Measurements from ENCODE around the gene MKLN1. TPM values are rescaled to one million over a fixed set of nuclear protein-coding genes. Genes with fewer than 3 reads are reported as not detected.

MKLN1 gene
- total RNA-seq, 1 donor from 2014 or later = 66.3 TPM

GRCh38 chr7:131529179-131529578 is 201.5 kb downstream of the MKLN1 start:
- Mint-ChIP-seq H3K9me3 (ENCODE audit: unreplicated experiment) (no peaks in the 10 kb centered on the region), H3K27me3 (ENCODE audit: unreplicated experiment) (peaks cover 7% of the 10 kb centered on the region), H3K4me3 (ENCODE audit: unreplicated experiment) (peak overlapping the region; percentile 53), H3K36me3 (ENCODE audit: low read depth, unreplicated experiment) (peaks cover 9% of the 10 kb centered on the region), H3K27ac (ENCODE audit: unreplicated experiment) (peak overlapping the region; percentile 85), H3K4me1 (ENCODE audit: unreplicated experiment) (peaks cover 71% of the 10 kb centered on the region)
- TF ChIP-seq, protein P1, sequence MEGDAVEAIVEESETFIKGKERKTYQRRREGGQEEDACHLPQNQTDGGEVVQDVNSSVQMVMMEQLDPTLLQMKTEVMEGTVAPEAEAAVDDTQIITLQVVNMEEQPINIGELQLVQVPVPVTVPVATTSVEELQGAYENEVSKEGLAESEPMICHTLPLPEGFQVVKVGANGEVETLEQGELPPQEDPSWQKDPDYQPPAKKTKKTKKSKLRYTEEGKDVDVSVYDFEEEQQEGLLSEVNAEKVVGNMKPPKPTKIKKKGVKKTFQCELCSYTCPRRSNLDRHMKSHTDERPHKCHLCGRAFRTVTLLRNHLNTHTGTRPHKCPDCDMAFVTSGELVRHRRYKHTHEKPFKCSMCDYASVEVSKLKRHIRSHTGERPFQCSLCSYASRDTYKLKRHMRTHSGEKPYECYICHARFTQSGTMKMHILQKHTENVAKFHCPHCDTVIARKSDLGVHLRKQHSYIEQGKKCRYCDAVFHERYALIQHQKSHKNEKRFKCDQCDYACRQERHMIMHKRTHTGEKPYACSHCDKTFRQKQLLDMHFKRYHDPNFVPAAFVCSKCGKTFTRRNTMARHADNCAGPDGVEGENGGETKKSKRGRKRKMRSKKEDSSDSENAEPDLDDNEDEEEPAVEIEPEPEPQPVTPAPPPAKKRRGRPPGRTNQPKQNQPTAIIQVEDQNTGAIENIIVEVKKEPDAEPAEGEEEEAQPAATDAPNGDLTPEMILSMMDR (IDR thresholded peaks at IDR 0.05; ENCODE audit: unreplicated experiment) = no peak
- no peak for DNase-seq (ENCODE audit: low spot score)

- H3K27me3 Mint-ChIP-seq (ENCODE audit: unreplicated experiment) = peaks cover 7% of the 10 kb centered on the region
- peaks cover 67% of the 10 kb centered on the region for H3K4me1 Mint-ChIP-seq (ENCODE audit: unreplicated experiment)
- TF ChIP-seq, protein P1 (IDR thresholded peaks at IDR 0.05; ENCODE audit: unreplicated experiment) = no peak
- H3K4me3 Mint-ChIP-seq (ENCODE audit: unreplicated experiment) = no peak overlapping the region
- peaks cover 9% of the 10 kb centered on the region for H3K36me3 Mint-ChIP-seq (ENCODE audit: low read depth, unreplicated experiment)
- peak overlapping the region; percentile 85 for H3K27ac Mint-ChIP-seq (ENCODE audit: unreplicated experiment)
- no peaks in the 10 kb centered on the region for H3K9me3 Mint-ChIP-seq (ENCODE audit: unreplicated experiment)
- DNase-seq (ENCODE audit: low spot score) = no peak
Measured at GRCh38 chr7:131529617-131530016, 201.9 kb downstream of the MKLN1 start.

DNA sequence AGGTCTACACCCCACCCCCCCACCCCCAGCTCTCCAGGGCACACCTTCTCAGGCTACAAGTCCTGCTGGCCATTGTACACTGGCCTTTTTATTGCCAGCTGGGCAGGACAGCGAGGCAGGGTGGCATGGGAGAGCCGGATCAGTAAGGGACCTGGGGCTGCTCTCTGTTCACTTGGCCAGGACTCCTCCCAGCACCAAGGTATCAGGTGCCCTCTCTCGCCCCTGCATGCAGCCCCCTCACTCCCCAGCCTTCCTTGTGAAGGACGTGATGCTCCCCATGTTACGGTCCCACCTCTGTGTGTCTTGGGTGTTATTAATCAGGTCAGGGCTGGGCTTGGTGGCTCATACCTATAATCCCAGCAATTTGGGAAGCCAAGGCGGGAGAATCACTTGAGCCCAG is 202.5 kb downstream of the MKLN1 start:
- peaks cover 9% of the 10 kb centered on the region for H3K36me3 Mint-ChIP-seq (ENCODE audit: low read depth, unreplicated experiment)
- H3K27me3 Mint-ChIP-seq (ENCODE audit: unreplicated experiment) = peaks cover 8% of the 10 kb centered on the region
- no peaks in the 10 kb centered on the region for H3K9me3 Mint-ChIP-seq (ENCODE audit: unreplicated experiment)
- no peak overlapping the region for H3K4me3 Mint-ChIP-seq (ENCODE audit: unreplicated experiment)
- H3K4me1 Mint-ChIP-seq (ENCODE audit: unreplicated experiment) = peaks cover 66% of the 10 kb centered on the region
- DNase-seq (ENCODE audit: low spot score) = no peak
- TF ChIP-seq, protein P1 (IDR thresholded peaks at IDR 0.05; ENCODE audit: unreplicated experiment) = no peak
- H3K27ac Mint-ChIP-seq (ENCODE audit: unreplicated experiment) = no peak overlapping the region

GRCh38 chr7:131532570-131533091 is 205.0 kb downstream of the MKLN1 start:
- DNase-seq (ENCODE audit: low spot score) = no peak
- TF ChIP-seq, protein P1 (IDR thresholded peaks at IDR 0.05; ENCODE audit: unreplicated experiment) = no peak
- H3K4me3 Mint-ChIP-seq (ENCODE audit: unreplicated experiment) = peak overlapping the region; percentile 60
- peaks cover 8% of the 10 kb centered on the region for H3K27me3 Mint-ChIP-seq (ENCODE audit: unreplicated experiment)
- peaks cover 5% of the 10 kb centered on the region for H3K36me3 Mint-ChIP-seq (ENCODE audit: low read depth, unreplicated experiment)
- H3K27ac Mint-ChIP-seq (ENCODE audit: unreplicated experiment) = peak overlapping the region; percentile 6
- peaks cover 50% of the 10 kb centered on the region for H3K4me1 Mint-ChIP-seq (ENCODE audit: unreplicated experiment)
- no peaks in the 10 kb centered on the region for H3K9me3 Mint-ChIP-seq (ENCODE audit: unreplicated experiment)

DNA sequence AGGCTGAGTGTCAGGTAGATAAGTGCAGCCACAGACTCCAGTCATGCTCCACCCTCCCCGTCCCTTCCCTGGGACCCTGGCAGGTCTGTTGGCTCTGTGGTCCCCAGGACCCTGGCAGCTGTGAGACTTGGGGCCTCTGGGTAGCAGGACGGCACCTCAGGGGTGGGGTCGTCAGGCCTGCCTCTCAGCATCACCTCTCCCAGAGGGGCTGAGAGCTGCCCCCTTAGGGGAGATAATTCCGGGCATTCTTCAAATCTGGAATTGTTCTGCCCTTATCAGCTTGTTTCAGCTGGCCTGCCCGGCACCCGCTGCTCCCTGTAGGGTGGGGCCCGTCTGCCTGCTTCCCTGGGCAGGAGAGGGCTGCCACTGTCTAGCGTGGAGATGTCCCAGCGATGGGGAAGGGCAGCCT is 205.5 kb downstream of the MKLN1 start:
- peaks cover 8% of the 10 kb centered on the region for H3K36me3 Mint-ChIP-seq (ENCODE audit: low read depth, unreplicated experiment)
- peaks cover 8% of the 10 kb centered on the region for H3K27me3 Mint-ChIP-seq (ENCODE audit: unreplicated experiment)
- TF ChIP-seq, protein P1 (IDR thresholded peaks at IDR 0.05; ENCODE audit: unreplicated experiment) = no peak
- H3K9me3 Mint-ChIP-seq (ENCODE audit: unreplicated experiment) = no peaks in the 10 kb centered on the region
- H3K4me3 Mint-ChIP-seq (ENCODE audit: unreplicated experiment) = no peak overlapping the region
- no peak for DNase-seq (ENCODE audit: low spot score)
- H3K27ac Mint-ChIP-seq (ENCODE audit: unreplicated experiment) = peak overlapping the region; percentile 39
- peaks cover 51% of the 10 kb centered on the region for H3K4me1 Mint-ChIP-seq (ENCODE audit: unreplicated experiment)
